NK-92 treated with Interleukin-12 subunit alpha and Interleukin-12 subunit beta, amount 100 ng/mL, for 24 hours (cell line): ENCODE measurements around the gene GPC2.
"Not testable (repeated sequence)": the region's sequence is repeated elsewhere in the genome, so short reads cannot be mapped to it uniquely, and the experiment has no call there.

Source experiments
- DNase-seq: peaks from one replicate; lab custom pipeline; 2025; lab: John Stamatoyannopoulos, UW

Gene GPC2

DNA sequence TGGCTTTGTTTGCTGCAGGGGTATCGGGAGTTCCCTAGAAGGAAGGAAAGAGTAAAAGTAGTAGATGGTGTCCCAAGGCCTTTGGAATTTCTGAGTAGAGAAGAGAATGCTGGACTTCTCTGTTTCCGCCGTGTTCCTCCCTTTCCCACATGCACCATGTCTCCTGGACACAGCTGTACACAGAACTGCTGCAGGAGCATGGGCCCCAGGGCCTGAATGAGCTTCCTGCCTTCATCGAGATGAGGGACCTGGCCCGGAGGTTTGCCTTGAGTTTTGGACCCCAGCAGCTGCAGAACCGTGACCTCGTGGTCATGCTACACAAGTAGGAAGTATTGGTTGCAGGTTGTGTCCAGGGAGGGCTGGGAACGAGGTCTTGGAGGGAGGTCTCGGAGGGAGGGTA lies 27.3 kb upstream of the GPC2 start:
- DNase-seq: no peak

DNA sequence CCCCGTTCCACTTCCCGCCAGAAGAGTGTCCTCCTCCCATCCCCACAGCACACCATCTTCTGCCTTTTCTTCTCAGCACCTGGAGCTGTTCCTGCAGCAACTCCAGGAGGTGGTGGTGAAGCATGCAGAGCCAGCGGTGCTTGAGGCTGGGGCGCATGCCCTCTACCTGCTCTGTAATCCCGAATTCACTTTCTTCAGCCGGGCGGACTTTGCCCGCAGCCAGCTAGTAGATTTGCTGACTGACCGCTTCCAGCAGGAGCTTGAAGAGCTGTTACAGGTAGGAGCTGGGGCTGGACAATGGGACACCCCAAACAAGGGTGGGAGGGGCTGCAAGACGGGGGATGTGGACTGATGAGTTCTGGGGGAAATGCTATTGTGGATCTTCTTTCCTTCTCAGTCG lies 23.5 kb upstream of the GPC2 start:
- DNase-seq: no peak

DNA sequence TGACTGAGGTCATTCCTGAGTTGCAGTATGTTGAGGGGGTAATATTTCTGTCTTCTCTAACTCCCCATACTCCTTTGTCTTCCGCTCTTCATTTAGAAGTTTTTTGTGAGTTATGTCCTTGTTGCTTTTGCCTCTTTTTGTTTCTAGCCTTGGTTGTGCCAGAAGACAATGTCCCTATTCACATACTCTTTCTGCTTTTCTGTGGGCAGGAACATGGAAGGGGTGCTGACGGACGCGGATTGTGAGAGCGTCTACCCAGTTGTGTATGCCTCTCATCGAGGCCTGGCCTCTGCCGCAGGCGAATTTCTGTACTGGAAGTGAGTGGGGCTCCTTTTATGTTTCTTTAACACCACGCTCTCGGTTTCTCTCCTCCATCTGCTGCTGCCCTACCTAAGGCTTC lies 21.1 kb upstream of the GPC2 start:
- no peak for DNase-seq

DNA sequence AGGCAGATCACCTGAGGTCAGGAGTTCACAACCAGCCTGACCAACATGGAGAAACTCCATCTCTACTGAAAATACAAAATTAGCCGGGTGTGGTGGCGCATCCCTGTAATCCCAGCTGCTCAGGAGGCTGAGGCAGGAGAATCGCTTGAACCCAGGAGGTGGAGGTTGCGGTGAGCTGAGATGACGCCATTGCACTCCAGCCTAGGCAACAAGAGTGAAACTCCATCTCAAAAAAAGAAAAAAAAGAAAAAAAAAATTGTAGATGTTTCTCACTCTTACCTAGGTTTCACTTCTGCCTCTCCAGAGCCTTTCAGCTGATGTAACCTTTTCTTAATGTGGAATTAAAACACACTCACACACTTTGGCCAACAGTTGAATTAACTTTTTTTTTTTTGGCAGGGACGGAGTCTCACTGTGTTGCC lies 18.7 kb upstream of the GPC2 start:
- DNase-seq: not testable (repeated sequence)

GRCh38 chr7:100195222-100195621 lies 18.0 kb upstream of the GPC2 start:
- no peak for DNase-seq

- DNase-seq: no peak
These were observed 15.8 kb upstream of the GPC2 start for GRCh38 chr7:100192969-100193368.

- DNase-seq: not testable (repeated sequence)
These were observed 15.2 kb upstream of the GPC2 start for GRCh38 chr7:100192281-100192862.

GRCh38 chr7:100191775-100192174 lies 14.6 kb upstream of the GPC2 start:
- DNase-seq: no peak

GRCh38 chr7:100190048-100190711 lies 13.0 kb upstream of the GPC2 start:
- no peak for DNase-seq

GRCh38 chr7:100189061-100189460 lies 11.9 kb upstream of the GPC2 start:
- no peak for DNase-seq

DNA sequence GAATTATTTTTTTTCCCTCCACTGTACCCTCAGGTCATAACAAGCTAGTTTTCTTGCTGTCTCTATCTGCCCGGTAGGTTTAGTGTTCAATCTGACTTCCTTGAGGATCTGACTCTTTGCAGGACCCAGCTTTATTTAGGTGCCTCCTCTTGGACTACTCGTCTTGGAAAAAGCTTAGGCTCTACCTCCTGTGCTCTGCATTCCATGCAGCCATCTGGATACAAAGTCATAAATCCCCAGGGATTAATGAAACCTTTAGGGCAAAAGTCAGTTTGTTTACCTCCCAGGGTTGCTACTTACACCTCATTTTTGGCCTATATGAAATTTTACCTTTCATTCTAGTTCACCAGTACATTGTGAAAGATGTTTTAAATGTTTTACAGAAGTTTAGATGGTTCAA lies 8.5 kb upstream of the GPC2 start:
- no peak for DNase-seq

DNA sequence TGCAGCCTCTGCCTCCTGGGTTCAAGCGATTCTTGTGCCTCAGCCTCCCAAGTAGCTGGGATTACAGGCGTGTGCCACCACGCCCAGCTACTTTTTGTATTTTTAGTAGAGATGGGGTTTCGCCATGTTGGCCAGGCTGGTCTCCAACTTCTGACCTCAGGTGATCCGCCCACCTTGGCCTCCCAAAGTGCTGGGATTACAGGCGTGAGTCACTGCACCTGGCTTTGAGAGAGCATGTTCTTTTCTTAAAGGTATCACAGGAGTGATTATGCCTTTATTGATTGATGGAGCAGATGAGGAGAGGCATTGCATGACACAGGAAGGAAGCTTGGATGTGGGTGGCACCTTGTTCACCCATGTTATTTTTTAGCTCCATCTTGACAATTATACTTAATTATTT lies 5.9 kb upstream of the GPC2 start:
- DNase-seq: not testable (repeated sequence)

DNA sequence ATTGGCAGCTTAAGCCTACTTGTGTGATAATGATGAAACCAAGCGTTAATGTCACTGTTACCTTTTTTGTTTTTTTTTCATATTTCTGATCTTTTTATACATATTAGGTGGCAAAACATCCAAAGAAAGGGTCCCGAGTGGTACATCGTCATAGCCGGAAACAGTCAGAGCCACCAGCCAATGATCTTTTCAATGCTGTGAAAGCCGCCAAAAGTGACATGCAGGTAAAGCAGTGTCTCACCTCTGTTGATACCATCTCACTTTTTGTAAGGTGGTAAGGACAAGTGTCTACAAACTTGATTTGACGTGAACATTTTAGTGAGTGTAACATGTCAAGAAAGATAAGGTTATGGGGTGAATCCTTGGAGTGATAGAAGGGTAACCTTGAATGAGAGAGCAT lies 5.4 kb upstream of the GPC2 start:
- DNase-seq: not testable (repeated sequence)

DNA sequence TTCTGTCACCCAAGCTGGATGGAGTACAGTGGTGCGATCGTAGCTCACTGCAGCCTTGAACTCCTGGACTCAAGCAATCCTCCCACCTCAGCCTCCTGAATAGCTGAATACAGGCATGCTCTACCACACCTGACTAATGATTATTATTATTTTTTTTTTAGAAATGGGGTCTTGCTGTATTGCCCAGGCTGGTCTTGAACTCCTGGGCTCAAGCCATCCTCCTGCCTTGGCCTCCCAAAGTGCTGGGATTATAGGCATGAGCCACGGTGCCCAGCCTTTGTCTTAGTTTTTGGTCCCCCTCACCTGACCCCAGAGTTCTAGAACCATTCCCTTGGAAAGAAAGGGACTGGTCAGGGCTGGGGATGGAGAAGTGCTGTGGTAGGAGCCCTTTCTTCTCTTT lies 2.9 kb upstream of the GPC2 start:
- not testable (repeated sequence) for DNase-seq

DNA sequence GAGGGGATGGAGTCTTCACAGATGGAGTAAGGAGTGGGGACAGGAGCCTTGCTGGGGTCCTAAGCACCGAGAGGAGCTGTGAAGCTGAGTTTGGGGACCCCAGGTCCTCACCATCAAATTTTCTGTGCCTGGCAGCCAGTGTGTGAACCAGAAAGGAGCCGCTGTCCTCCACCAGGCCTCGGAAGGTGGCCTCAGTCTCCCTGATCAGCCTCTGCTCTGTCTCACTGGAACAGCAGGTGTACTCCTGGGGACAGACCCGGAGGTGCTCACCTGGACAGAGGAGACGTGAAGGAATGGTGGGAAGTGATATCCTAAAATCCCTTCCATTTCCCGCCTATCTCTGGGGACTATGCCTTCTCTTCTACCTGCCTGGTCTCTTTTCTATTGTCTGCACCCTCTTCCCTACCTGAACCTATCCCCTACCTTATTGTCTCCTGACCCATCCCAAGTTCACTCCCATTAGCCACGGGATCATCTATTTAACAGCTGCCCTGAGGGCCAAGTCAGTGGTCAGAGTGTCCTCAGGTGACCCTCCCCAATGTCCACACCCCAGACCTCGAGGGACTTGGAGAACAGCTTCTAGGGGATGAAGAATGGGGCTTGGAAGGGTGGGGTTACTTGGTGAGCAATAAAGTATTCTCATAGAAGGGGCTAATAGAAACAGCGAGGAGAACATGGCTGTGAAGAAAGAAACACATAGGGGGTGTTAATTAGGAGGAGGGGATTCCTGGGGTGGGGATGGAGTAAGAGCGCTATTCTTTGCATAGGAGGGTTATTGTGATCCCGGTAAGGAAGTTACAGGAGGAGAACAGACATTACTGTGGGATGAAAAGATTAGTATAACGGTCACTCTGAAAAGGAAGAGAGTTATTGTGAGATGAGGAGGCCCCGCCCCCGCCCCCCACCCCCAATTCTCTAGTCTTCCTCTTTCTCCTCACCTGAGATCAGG lies 811 bp downstream of the GPC2 start:
- no peak for DNase-seq

GRCh38 chr7:100175296-100175935 lies 1.8 kb downstream of the GPC2 start:
- DNase-seq: no peak

DNA sequence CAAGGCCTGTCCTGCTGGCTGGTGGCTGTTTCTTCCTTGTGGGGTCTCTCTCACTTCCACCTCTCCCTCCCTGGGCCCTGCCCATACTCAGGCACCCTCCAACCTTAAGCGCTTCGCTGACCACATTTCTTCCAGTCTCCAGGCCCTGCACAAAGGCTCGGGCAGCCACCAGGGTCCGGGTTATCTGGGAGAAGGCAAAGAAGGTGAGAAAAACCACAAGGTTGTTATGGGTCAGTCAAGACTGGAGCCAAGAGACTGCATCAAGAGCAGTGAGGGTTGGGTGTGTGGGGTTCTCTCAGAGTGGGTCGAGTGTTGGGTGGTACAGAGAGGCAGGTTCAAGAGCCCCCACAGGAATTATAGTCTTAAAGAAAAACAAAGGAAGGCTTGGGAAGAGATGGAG lies 2.6 kb downstream of the GPC2 start:
- no peak for DNase-seq

- DNase-seq: no peak
These were observed 3.2 kb downstream of the GPC2 start for GRCh38 chr7:100173806-100174495.

DNA sequence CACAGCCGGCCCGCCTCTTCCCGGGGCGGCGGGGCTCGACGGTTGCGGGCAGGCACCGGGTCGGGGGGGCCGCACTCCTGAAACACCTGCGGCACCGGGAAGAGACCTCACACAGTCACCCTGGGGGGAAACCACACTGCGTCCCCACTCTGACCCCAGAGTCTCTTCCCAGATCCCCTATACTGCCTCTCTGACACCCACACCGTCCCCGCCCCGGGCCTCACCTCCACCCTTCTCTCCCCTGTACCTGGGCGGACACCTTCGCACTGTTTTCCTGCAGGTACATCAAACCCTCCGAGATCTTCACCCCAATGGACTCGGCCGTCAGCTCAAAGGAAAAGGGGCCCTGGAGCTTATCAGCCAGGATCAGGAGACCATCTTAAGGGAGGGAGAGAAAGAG lies 5.3 kb downstream of the GPC2 start:
- no peak for DNase-seq

DNA sequence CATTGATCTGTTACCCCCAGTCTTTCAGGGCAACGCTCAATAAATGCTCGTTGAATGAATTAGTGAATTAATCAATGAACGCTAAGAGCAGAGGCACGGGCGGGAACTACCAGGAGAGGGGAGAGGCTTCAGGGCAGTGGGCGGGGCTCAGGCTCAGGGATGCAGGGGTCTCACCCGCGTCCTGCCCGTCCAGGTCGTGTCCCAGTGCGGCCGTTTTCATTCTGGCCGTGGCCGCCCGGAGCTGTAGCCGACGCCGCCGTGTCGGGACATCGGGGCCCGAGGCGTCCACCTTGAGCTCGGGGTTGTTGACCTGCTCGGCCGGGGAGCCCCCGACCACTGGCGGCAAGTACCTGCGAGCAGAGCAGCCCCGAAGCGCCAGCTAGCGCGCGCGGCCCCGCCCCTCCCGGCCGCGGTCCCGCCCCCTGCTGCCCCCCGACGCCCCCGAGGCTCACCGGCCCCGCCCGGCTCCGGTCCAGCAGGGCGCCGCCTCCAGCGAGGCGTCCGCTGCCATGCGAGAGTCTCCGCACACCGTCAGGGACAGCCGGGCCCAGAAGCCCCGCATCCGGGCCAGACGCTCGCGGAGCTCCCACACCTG lies 6.0 kb downstream of the GPC2 start:
- DNase-seq: no peak

GRCh38 chr7:100170101-100170897 lies 6.9 kb downstream of the GPC2 start:
- DNase-seq: no peak
